Stomach (tissue), 4 donors: ENCODE results near the gene RALGAPA2.

ENCODE experiments used
- CTCF ChIP-seq, 7 experiments: fragments of 450-650 bp in 4 of 7; fragments of 200-600 bp in 3 of 7; sonication (generic) in 3 of 7; IDR thresholded peaks; one replicate each; pipeline ENCODE4 v1.5.1; 2016 to 2019; ENCODE audit warnings: antibody characterized with exemption in 7 of 7, control low read depth in 2 of 7, mild to moderate bottlenecking in 1 of 7
- EP300 ChIP-seq: sonication (generic); formaldehyde crosslinking; IDR thresholded peaks from one replicate; pipeline ENCODE4 v1.6.1; 2017; ENCODE audit warnings: antibody characterized with exemption
- POLR2A ChIP-seq, 4 donors: fragments of 450-650 bp; IDR thresholded peaks; one replicate each; pipeline ENCODE4 v1.6.1; 2016; ENCODE audit warnings: antibody characterized with exemption in 4 of 4, control low read depth in 2 of 4, mild to moderate bottlenecking in 1 of 4, moderate library complexity in 1 of 4

DNA sequence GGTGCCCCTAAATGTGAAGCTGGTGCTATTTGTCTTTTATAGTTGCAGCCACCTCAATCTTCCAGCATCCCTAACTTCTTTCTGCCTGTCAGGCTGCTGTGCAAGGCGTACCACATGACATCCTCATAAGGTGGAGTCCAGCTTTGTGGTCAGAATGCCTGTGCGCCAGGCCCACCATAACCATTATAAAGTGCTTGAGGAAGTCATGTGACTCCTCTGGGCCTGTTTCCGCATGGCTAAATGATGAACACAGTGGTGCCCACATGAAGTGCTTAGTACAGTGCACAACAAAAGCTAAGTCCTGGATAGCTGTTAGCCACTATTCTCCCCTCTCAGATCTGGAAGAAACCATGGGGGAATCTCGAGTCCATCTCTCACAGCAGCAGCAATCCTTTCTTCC, 268.9 kb downstream of the RALGAPA2 start:
- TF ChIP-seq CTCF (IDR thresholded peaks at IDR 0.05) = no peak
- TF ChIP-seq POLR2A (IDR thresholded peaks at IDR 0.05) = no peak
- TF ChIP-seq EP300 = no peak
